ENCODE results near the gene LEFTY1.

Gene LEFTY1

GRCh38 chr1:225914947-225915346 lies 26.0 kb upstream of the LEFTY1 start:
- DNase-seq: no peak

- no peak for DNase-seq
These were observed 25.4 kb upstream of the LEFTY1 start for GRCh38 chr1:225914391-225914790.

GRCh38 chr1:225911191-225912130 lies 22.5 kb upstream of the LEFTY1 start:
- peak in 8 of 14 donors; percentile 9 to 62 (median 40) for DNase-seq

GRCh38 chr1:225909477-225909876 lies 20.5 kb upstream of the LEFTY1 start:
- DNase-seq: no peak

- DNase-seq: no peak
These were observed 19.8 kb upstream of the LEFTY1 start for GRCh38 chr1:225908773-225909172.

- no peak for DNase-seq
These were observed 19.2 kb upstream of the LEFTY1 start for GRCh38 chr1:225908013-225908640.

GRCh38 chr1:225907341-225907740 lies 18.4 kb upstream of the LEFTY1 start:
- DNase-seq: no peak

GRCh38 chr1:225906467-225906866 lies 17.5 kb upstream of the LEFTY1 start:
- DNase-seq: no peak

- no peak for DNase-seq
These were observed 14.7 kb upstream of the LEFTY1 start for GRCh38 chr1:225903623-225904022.

GRCh38 chr1:225899044-225899925 lies 10.3 kb upstream of the LEFTY1 start:
- DNase-seq: no peak

GRCh38 chr1:225897595-225898514 lies 8.9 kb upstream of the LEFTY1 start:
- no peak for DNase-seq

- DNase-seq: no peak
These were observed 8.1 kb upstream of the LEFTY1 start for GRCh38 chr1:225896937-225897549.

GRCh38 chr1:225896494-225896893 lies 7.5 kb upstream of the LEFTY1 start:
- DNase-seq: no peak

GRCh38 chr1:225892307-225892706 lies 3.4 kb upstream of the LEFTY1 start:
- DNase-seq: no peak

GRCh38 chr1:225891229-225891972 lies 2.5 kb upstream of the LEFTY1 start:
- DNase-seq: no peak

- DNase-seq: no peak
These were observed 1.6 kb upstream of the LEFTY1 start for GRCh38 chr1:225890346-225891228.

- DNase-seq: no peak
These were observed 797 bp upstream of the LEFTY1 start for GRCh38 chr1:225889743-225890142.

- DNase-seq: no peak
These were observed 553 bp downstream of the LEFTY1 start for GRCh38 chr1:225888289-225888897.
